Measurements from ENCODE around the gene C3orf18. TPM values are rescaled to one million over a fixed set of nuclear protein-coding genes. Genes with fewer than 3 reads are reported as not detected.

The C3orf18 gene
- total RNA-seq, 2 donors from 2014 or later = 7.5 to 11.0 TPM

GRCh38 chr3:50599716-50600118 is 32.2 kb upstream of the C3orf18 start:
- H3K9me3 ChIP-seq = no peaks in the 10 kb centered on the region
- H3K4me1 ChIP-seq (replicated peaks) = peaks cover 25% of the 10 kb centered on the region
- intact Hi-C loops (cut with DNase I) = no loop called here
- no peaks in the 10 kb centered on the region for H3K36me3 ChIP-seq
- 100% methylated on average over 1 of the region's 1 CpG for WGBS
- no peaks in the 10 kb centered on the region for H3K27me3 ChIP-seq (replicated peaks; ENCODE audit: insufficient read depth)
- no peak for DNase-seq (ENCODE audit: low spot score)
- peak overlapping the region in 1 of 2 donors; percentile 95 for H3K27ac ChIP-seq
- H3K4me3 ChIP-seq = no peak overlapping the region
- TF ChIP-seq CTCF (IDR thresholded peaks at IDR 0.05) = no peak
- no peak for TF ChIP-seq POLR2A (IDR thresholded peaks at IDR 0.05)

- H3K36me3 ChIP-seq = no peaks in the 10 kb centered on the region
- H3K9me3 ChIP-seq = no peaks in the 10 kb centered on the region
- TF ChIP-seq CTCF (IDR thresholded peaks at IDR 0.05) = no peak
- TF ChIP-seq POLR2AphosphoS5 (IDR thresholded peaks at IDR 0.05) = no peak
- TF ChIP-seq POLR2A (IDR thresholded peaks at IDR 0.05) = no peak
- no peak overlapping the region for H3K27ac ChIP-seq
- no peaks in the 10 kb centered on the region for H3K27me3 ChIP-seq (replicated peaks; ENCODE audit: insufficient read depth)
- no peak for DNase-seq (ENCODE audit: low spot score)
- 92% methylated on average over 6 of the region's 6 CpGs for WGBS
- H3K4me1 ChIP-seq (replicated peaks) = peaks cover 25% of the 10 kb centered on the region
- H3K4me3 ChIP-seq = no peak overlapping the region
- intact Hi-C loops (cut with DNase I) = no loop called here
These were observed 31.7 kb upstream of the C3orf18 start for GRCh38 chr3:50599115-50599715.

- no peaks in the 10 kb centered on the region for H3K9me3 ChIP-seq
- H3K4me3 ChIP-seq = no peak overlapping the region
- no peak for DNase-seq (ENCODE audit: low spot score)
- no peaks in the 10 kb centered on the region for H3K27me3 ChIP-seq (replicated peaks; ENCODE audit: insufficient read depth)
- intact Hi-C loops (cut with DNase I) = no loop called here
- no peak for TF ChIP-seq POLR2AphosphoS5 (IDR thresholded peaks at IDR 0.05)
- no peak for TF ChIP-seq CTCF (IDR thresholded peaks at IDR 0.05)
- TF ChIP-seq POLR2A (IDR thresholded peaks at IDR 0.05) = no peak
- WGBS = 24% methylated on average over 2 of the region's 2 CpGs
- H3K36me3 ChIP-seq = no peaks in the 10 kb centered on the region
- H3K4me1 ChIP-seq (replicated peaks) = peaks cover 2% of the 10 kb centered on the region
- H3K27ac ChIP-seq = no peak overlapping the region
These were observed 26.8 kb upstream of the C3orf18 start for GRCh38 chr3:50594253-50594785.

GRCh38 chr3:50592568-50592967 is 25.0 kb upstream of the C3orf18 start:
- WGBS = 46% methylated on average over 5 of the region's 5 CpGs
- no peak overlapping the region for H3K27ac ChIP-seq
- intact Hi-C loops (cut with DNase I) = no loop called here
- no peaks in the 10 kb centered on the region for H3K9me3 ChIP-seq
- H3K4me1 ChIP-seq (replicated peaks) = peaks cover 2% of the 10 kb centered on the region
- H3K27me3 ChIP-seq (replicated peaks; ENCODE audit: insufficient read depth) = no peaks in the 10 kb centered on the region
- TF ChIP-seq POLR2A (IDR thresholded peaks at IDR 0.05) (no peak), POLR2AphosphoS5 (IDR thresholded peaks at IDR 0.05) (no peak), CTCF (IDR thresholded peaks at IDR 0.05) (no peak)
- H3K36me3 ChIP-seq = no peaks in the 10 kb centered on the region
- no peak for DNase-seq (ENCODE audit: low spot score)
- no peak overlapping the region for H3K4me3 ChIP-seq

- Histone ChIP-seq H3K4me1 (replicated peaks) (peaks cover 2% of the 10 kb centered on the region), H3K27ac (no peak overlapping the region), H3K36me3 (no peaks in the 10 kb centered on the region), H3K4me3 (no peak overlapping the region), H3K9me3 (no peaks in the 10 kb centered on the region), H3K27me3 (replicated peaks; ENCODE audit: insufficient read depth) (no peaks in the 10 kb centered on the region)
- TF ChIP-seq POLR2AphosphoS5 (IDR thresholded peaks at IDR 0.05) (no peak), CTCF (IDR thresholded peaks at IDR 0.05) (peak in 1 of 4 experiments; percentile 0)
- 60% methylated on average over 9 of the region's 9 CpGs for WGBS
- intact Hi-C loops (cut with DNase I) = no loop called here
- no peak for DNase-seq (ENCODE audit: low spot score)
These were observed 23.7 kb upstream of the C3orf18 start for GRCh38 chr3:50591196-50591741.
